HG03439 (cell line): ENCODE data around the gene SERPINB8.

ENCODE experiments used
- ATAC-seq: cut with Tn5 transposase; IDR thresholded peaks from one replicate; pipeline ENCODE4 v1.9.1; 2021; ENCODE audit warnings: mild to moderate bottlenecking, moderate library complexity; ENCODE audit not compliant: unreplicated experiment

SERPINB8 gene

GRCh38 chr18:64009305-64009704, 39.4 kb downstream of the SERPINB8 start:
- no peak for ATAC-seq

GRCh38 chr18:64011513-64011912, 41.6 kb downstream of the SERPINB8 start:
- no peak for ATAC-seq

GRCh38 chr18:64017870-64018269, 48.0 kb downstream of the SERPINB8 start:
- no peak for ATAC-seq

- no peak for ATAC-seq
These were observed 50.3 kb downstream of the SERPINB8 start for GRCh38 chr18:64019922-64020756.

- ATAC-seq = no peak
These were observed 56.5 kb downstream of the SERPINB8 start for GRCh38 chr18:64026350-64026749.

- no peak for ATAC-seq
These were observed 58.2 kb downstream of the SERPINB8 start for GRCh38 chr18:64027931-64028695.

DNA sequence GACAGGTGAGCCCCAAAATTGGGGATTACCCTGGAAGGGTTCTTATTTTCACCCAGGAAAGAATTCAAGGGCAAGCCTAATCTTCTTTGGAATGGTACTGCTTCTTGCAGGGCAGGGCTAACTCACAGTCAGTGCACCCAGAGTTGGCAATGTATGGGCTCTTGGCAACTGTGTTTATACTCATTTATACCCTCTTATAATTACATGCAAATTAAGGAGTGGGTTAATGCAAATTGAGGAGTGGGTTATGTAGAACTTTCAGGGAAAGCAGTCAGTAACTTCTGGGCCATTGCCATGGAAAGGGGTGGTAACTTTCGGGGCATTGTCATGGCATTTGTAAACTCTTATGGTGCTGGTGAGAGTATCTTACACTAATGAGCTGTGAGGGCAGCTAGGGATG, 59.2 kb downstream of the SERPINB8 start:
- no peak for ATAC-seq

DNA sequence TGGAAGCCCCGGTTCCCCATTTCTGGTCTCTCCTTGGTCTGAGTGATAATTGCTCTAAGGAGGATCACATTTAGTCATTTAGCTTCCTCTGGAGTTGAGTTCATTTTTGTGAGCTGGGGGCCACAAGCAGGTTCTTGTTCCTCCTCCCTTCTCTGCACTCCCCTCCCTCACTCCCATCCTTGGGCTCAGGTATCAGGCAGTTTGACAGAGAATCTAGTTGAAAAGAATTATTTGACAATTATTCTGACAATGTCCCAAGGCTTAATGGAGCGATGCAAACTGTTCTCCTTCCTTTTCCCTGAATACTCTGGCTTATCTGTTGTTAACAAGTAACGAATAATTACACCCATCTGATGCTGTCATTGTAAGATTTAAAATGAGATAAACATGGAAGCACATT, 61.5 kb downstream of the SERPINB8 start:
- no peak for ATAC-seq

DNA sequence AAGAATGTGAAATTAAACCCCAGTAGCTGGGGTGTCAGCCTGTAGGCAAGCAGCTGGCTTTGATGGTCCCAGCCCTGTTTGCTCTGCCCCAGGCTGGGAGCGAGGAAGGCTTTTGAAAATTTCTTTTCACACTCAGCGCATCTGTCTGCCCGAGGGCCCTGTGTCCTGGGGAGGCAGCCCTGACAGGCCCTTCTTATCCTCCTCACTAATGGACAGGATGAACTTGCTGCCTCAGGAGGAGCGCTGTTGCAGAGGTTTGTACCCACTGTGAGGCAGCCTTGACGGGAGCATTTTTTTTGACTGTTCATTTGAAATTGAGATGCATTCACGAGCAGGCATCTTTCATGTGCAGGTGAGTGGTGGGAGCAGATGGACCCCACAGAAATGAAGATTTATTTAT, 62.4 kb downstream of the SERPINB8 start:
- no peak for ATAC-seq

- no peak for ATAC-seq
These were observed 68.0 kb downstream of the SERPINB8 start for GRCh38 chr18:64037812-64038414.
